ENCODE measurements around the gene RAI1.

Gene RAI1

GRCh38 chr17:17699491-17699890 lies 18.2 kb downstream of the RAI1 start (continued):
- TF ChIP-seq BCL11B (tag by site-specific recombination; IDR thresholded peaks at IDR 0.05; ENCODE audit: low read depth) (no peak), ZNF514 (tag by site-specific recombination; IDR thresholded peaks at IDR 0.05) (no peak)

GRCh38 chr17:17700251-17700969 lies 19.2 kb downstream of the RAI1 start:
- Histone ChIP-seq H3K4me3 (ENCODE audit: low read depth, low read length) (no peak overlapping the region), H3K4me1 (ENCODE audit: control insufficient read depth, insufficient read depth, low read length) (peaks cover 19% of the 10 kb centered on the region), H3K36me3 (ENCODE audit: control insufficient read depth in 2 of 2, insufficient read depth in 1 of 2, low read length in 2 of 2) (peaks cover 4 to 6% of the 10 kb centered on the region in 2 experiments; a peak in 2 of 3 replicates), H3K27ac (ENCODE audit: extremely low read depth, low read depth, low read length) (no peak overlapping the region), H3K9me3 (ENCODE audit: control insufficient read depth, insufficient read depth, low read depth, low read length) (no peaks in the 10 kb centered on the region)
- ChIA-PET POLR2A (no interaction called here), CTCF (interaction anchor here (0.6 kb wide), 1 partner anchor 219 kb away, joined by 3 read pairs; no protein-coding TSS in a partner anchor)
- no peak for TF ChIP-seq SCRT1 (tag by site-specific recombination; IDR thresholded peaks at IDR 0.05; ENCODE audit: borderline replicate concordance)
- no peak for TF ChIP-seq ZNF449 (tag by site-specific recombination; IDR thresholded peaks at IDR 0.05)
- no peak for TF ChIP-seq ZBTB49 (tag by site-specific recombination; IDR thresholded peaks at IDR 0.05; ENCODE audit: low read depth)
- no peak for TF ChIP-seq ZNF121 (tag by site-specific recombination; IDR thresholded peaks at IDR 0.05)
- TF ChIP-seq GLI4 (tag by site-specific recombination; IDR thresholded peaks at IDR 0.05), result 0 out of 2 replicates have a peak, but pooled peaks have one; percentile 36
- no peak for TF ChIP-seq ZNF366 (tag by site-specific recombination; conservative IDR thresholded peaks at IDR 0.05)

GRCh38 chr17:17701112-17701511 lies 19.9 kb downstream of the RAI1 start:
- POLR2A ChIA-PET, result no interaction called here
- CTCF ChIA-PET, result no interaction called here

GRCh38 chr17:17701658-17702057 lies 20.4 kb downstream of the RAI1 start:
- no peaks in the 10 kb centered on the region for H3K9me3 ChIP-seq (ENCODE audit: control insufficient read depth, insufficient read depth, low read depth, low read length)
- ChIA-PET POLR2A (no interaction called here), CTCF (interaction anchor here (1.7 kb wide), 1 partner anchor 21 kb away, joined by 3 read pairs; no protein-coding TSS in a partner anchor)
- H3K4me3 ChIP-seq (ENCODE audit: low read depth, low read length), result no peak overlapping the region
- peaks cover 19% of the 10 kb centered on the region for H3K4me1 ChIP-seq (ENCODE audit: control insufficient read depth, insufficient read depth, low read length)
- 0 out of 2 replicates have a peak, but pooled peaks have one; percentile 34 for TF ChIP-seq IKZF3 (tag by site-specific recombination; IDR thresholded peaks at IDR 0.05)
- no peak for TF ChIP-seq ZNF23 (tag by site-specific recombination; IDR thresholded peaks at IDR 0.05; ENCODE audit: borderline replicate concordance)
- peak; percentile 66 for TF ChIP-seq ZIC2 (tag by site-specific recombination; IDR thresholded peaks at IDR 0.05)
- peaks cover 4 to 6% of the 10 kb centered on the region in 2 experiments; a peak in 2 of 3 replicates for H3K36me3 ChIP-seq (ENCODE audit: control insufficient read depth in 2 of 2, insufficient read depth in 1 of 2, low read length in 2 of 2)
- no peak overlapping the region for H3K27ac ChIP-seq (ENCODE audit: extremely low read depth, low read depth, low read length)

More at GRCh38 chr17:17701112-17701511, 19.9 kb downstream of the RAI1 start:
- no peak for TF ChIP-seq ZBTB21 (tag by site-specific recombination; IDR thresholded peaks at IDR 0.05)
- peak; percentile 51 for TF ChIP-seq ZIC2 (tag by site-specific recombination; IDR thresholded peaks at IDR 0.05)
- no peak overlapping the region for H3K4me3 ChIP-seq (ENCODE audit: low read depth, low read length)
- peaks cover 19% of the 10 kb centered on the region for H3K4me1 ChIP-seq (ENCODE audit: control insufficient read depth, insufficient read depth, low read length)
- no peaks in the 10 kb centered on the region for H3K9me3 ChIP-seq (ENCODE audit: control insufficient read depth, insufficient read depth, low read depth, low read length)
- H3K36me3 ChIP-seq (ENCODE audit: control insufficient read depth in 2 of 2, insufficient read depth in 1 of 2, low read length in 2 of 2), result peaks cover 4 to 6% of the 10 kb centered on the region in 2 experiments; a peak in 2 of 3 replicates
- no peak overlapping the region for H3K27ac ChIP-seq (ENCODE audit: extremely low read depth, low read depth, low read length)

Data from HEK293 (cell line).